HG02623 (cell line): ENCODE measurements around the gene MYO3A.

Experiments used
- ATAC-seq: cut with Tn5 transposase; IDR thresholded peaks from one replicate; pipeline ENCODE4 v1.9.1; 2021; ENCODE audit warnings: moderate library complexity; ENCODE audit not compliant: unreplicated experiment

MYO3A gene

GRCh38 chr10:26251925-26252324, 317.9 kb downstream of the MYO3A start:
- ATAC-seq, result no peak

DNA sequence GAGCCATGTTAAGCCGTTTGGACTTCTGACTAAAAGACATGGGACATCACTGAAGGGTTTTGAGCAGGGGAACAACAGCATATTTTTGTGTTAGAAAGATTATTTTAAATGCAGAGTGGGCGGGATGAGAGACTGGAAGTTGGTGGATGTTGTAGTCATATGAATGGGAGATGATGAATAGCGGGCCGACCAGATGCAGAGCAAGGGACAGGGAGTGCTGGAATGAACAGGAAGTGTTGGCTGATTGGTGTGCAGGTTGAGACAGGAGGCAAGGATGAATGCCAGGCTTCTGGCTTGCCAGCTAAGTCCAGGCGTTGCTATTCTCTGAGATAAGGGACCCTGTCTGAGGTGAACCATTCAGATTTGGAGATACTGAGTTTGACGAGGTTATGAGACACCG, 320.6 kb downstream of the MYO3A start:
- ATAC-seq, result no peak

DNA sequence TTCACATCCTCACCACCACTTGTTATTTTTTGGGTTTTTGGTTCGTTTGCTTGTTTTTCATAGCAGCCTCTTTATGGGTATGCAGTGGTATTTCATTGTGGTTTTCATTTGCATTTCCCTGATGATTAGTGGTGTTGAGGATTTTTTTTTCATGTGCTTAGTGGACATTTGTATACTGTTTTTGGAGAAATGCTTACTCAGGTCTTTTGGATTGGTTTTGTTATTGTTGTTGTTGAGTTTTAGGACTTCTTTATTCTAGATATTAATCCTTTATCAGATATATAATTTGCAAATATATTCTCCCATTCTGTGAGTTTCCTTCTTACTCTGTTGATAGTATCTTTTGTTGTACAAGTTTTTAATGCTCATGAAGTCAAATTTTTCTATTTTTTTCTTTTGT, 325.3 kb downstream of the MYO3A start:
- ATAC-seq, result no peak
